ENCODE data around the gene KRTAP10-6. TPM values are rescaled to one million over a fixed set of nuclear protein-coding genes. Genes with fewer than 3 reads are reported as not detected.

The KRTAP10-6 gene
- total RNA-seq, 1 experiment from 2014 or later = not detected

DNA sequence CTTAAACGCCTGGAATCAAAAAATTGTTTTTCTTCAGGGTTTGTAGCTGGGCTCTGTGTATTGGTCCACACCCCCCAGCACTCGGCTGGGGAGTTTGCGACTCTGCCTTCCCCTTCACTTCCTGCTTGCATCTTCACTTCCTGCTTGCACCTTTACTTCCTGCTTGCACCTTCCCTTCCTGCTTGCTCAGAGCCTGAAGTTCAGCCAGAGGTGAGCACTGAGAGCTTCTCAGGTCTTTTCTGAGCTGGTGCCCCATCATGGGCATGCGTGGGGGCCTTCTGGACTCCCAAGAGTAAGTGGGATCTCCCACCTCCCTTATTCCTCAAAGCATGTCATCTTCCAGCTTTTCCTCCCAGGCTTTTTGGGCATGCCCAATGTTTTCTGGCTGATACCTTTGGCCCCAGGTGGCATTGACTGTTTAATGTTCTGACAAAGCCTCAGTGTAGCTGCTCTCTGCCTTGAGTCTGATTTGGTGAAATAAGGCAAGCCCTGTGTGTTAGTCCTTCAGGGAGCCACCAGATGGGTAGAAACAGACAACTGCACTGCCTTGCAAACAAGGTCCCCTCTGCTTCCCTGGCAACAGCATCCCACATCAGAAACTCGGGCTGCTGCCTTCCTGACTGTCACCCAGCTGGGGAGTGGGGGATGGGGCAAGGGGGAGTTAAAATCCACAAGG is 44.5 kb downstream of the KRTAP10-6 start:
- no peak for ATAC-seq

More for the DNA sequence above, 44.5 kb downstream of the KRTAP10-6 start:
- Histone ChIP-seq H3K4me2 (ENCODE audit: low read length) (no peak overlapping the region; the same call in 1 of the 2 replicates), H3K4me1 (ENCODE audit: control insufficient read depth in 1 of 2, insufficient read depth in 2 of 2, low read length in 2 of 2) (no peaks in the 10 kb centered on the region), H3K9me2 (ENCODE audit: insufficient read depth) (no peaks in the 10 kb centered on the region), H4K20me1 (ENCODE audit: insufficient read depth) (no peaks in the 10 kb centered on the region), H3K27ac (ENCODE audit: low read depth, low read length) (no peak overlapping the region), H3K27me3 (ENCODE audit: insufficient read depth, low read length) (no peaks in the 10 kb centered on the region), H2AFZ (ENCODE audit: low read depth, low read length, poor library complexity, severe bottlenecking) (no peak overlapping the region), H3K36me3 (ENCODE audit: control insufficient read depth in 1 of 2, insufficient read depth in 2 of 2, low read length in 2 of 2) (no peaks in the 10 kb centered on the region), H3K9ac (ENCODE audit: low read length) (no peak overlapping the region), H3K79me2 (ENCODE audit: insufficient read depth, low read length) (no peaks in the 10 kb centered on the region), H3K9me3 (ENCODE audit: control insufficient read depth in 1 of 2, insufficient read depth in 1 of 2, low read depth in 1 of 2, low read length in 2 of 2) (peaks cover 7 to 16% of the 10 kb centered on the region in 2 experiments), H3K4me3 (replicated peaks in 1 of 2; ENCODE audit: low read depth in 1 of 2, low read length in 2 of 2) (no peak overlapping the region)
- TF ChIP-seq CTCF (IDR thresholded peaks at IDR 0.05 in 2 of 3, conservative IDR thresholded peaks at IDR 0.05 in 1 of 3; ENCODE audit: borderline replicate concordance in 1 of 3, insufficient read depth in 1 of 3, low read depth in 2 of 3, low read length in 2 of 3) (no peak), ELF1 (IDR thresholded peaks at IDR 0.05; ENCODE audit: borderline replicate concordance, low read depth) (no peak), CBX3 (IDR thresholded peaks at IDR 0.05; ENCODE audit: low read depth) (no peak), POLR2A (IDR thresholded peaks at IDR 0.05; ENCODE audit: borderline replicate concordance, extremely low read depth, insufficient read depth, insufficient read length) (no peak), RAD21 (IDR thresholded peaks at IDR 0.05; ENCODE audit: low read depth) (no peak)
- intact Hi-C loops (cut with micrococcal nuclease) = no loop called here
- no TSS peak for BruUV-seq (replicated peaks)
- POLR2A ChIA-PET = interaction anchor here (1.1 kb wide), 1 partner anchor 11 kb away, joined by 3 read pairs; no protein-coding TSS in a partner anchor
- RAD21 ChIA-PET (ENCODE audit: low non-redundant PET in 1 of 2, low total read pairs in 2 of 2, uncharacterized antibody in 2 of 2, unreplicated experiment in 2 of 2) = no interaction called here
- no peak for DNase-seq (ENCODE audit: low read depth, low spot score)
- CTCF ChIA-PET = no interaction called here

All from HCT116 (cell line).